Glutamatergic neuron (in vitro differentiated cells): ENCODE results near the gene CNDP2. TPM values are rescaled to one million over a fixed set of nuclear protein-coding genes. Genes with fewer than 3 reads are reported as not detected.
"Not testable (repeated sequence)": the region's sequence is repeated elsewhere in the genome, so short reads cannot be mapped to it uniquely, and the experiment has no call there.

Experiments used
- DNase-seq: peaks from one replicate; pipeline ENCODE4 v3.0.0; 2022
- H3K27ac Mint-ChIP-seq: one replicate; pipeline ENCODE4 v1.8.0; 2020; ENCODE audit warnings: mild to moderate bottlenecking, mixed read lengths, inconsistent platforms; ENCODE audit not compliant: unreplicated experiment
- H3K27me3 Mint-ChIP-seq: one replicate; pipeline ENCODE4 v1.8.0; 2020; ENCODE audit warnings: mild to moderate bottlenecking, moderate library complexity, mixed read lengths, inconsistent platforms; ENCODE audit not compliant: unreplicated experiment
- H3K36me3 Mint-ChIP-seq: one replicate; pipeline ENCODE4 v1.8.0; 2020; ENCODE audit warnings: mild to moderate bottlenecking, mixed read lengths, inconsistent platforms; ENCODE audit not compliant: unreplicated experiment
- H3K4me1 Mint-ChIP-seq: one replicate; pipeline ENCODE4 v1.8.0; 2020; ENCODE audit warnings: mild to moderate bottlenecking, low read depth, mixed read lengths, inconsistent platforms; ENCODE audit not compliant: unreplicated experiment
- H3K4me3 Mint-ChIP-seq: one replicate; pipeline ENCODE4 v1.8.0; 2020; ENCODE audit warnings: mild to moderate bottlenecking, mixed read lengths, inconsistent platforms; ENCODE audit not compliant: unreplicated experiment
- H3K9me3 Mint-ChIP-seq: one replicate; pipeline ENCODE4 v1.8.0; 2020; ENCODE audit warnings: mild to moderate bottlenecking, moderate library complexity, mixed read lengths, inconsistent platforms; ENCODE audit not compliant: unreplicated experiment
- total RNA-seq: library from RNA; stranded (reverse); fragmentation: NEBNext Ultra II Directional; extraction: Animal tissue kit (Norgen Biotek cat#: 25700); gene quantifications from one replicate; pipeline ENCODE4 v1.2.1, GENCODE V29; 2021; ENCODE audit not compliant: unreplicated experiment
- TF ChIP-seq, protein P1 (sequence below): fragments of 200-600 bp; sonication (generic); IDR thresholded peaks from one replicate; pipeline ENCODE4 v1.5.0; 2021; ENCODE audit not compliant: partially characterized antibody, unreplicated experiment

Gene CNDP2
- total RNA-seq, 1 donor from 2014 or later = 123 TPM

DNA sequence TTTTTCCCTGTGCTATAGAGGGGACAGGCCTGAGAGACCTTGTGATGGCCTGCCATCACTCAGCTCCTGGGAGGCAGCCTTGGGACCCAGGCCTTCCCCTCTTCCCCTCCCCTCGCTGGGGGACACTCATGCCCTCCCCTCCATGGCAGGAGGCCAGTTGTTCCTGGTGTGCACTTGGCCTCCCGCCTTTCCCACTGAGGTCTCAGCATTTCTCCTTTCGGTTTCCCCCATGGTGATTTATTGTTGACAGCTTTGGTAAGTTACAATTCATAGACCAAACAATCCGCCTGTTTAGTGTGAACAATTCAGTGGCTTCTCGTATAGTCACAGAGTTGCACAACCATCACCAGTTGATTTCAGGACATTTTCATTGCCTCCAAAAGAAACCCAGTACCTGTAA lies 27.9 kb downstream of the CNDP2 start:
- H3K27me3 Mint-ChIP-seq = peaks cover 2% of the 10 kb centered on the region
- no peak overlapping the region for H3K4me3 Mint-ChIP-seq
- H3K36me3 Mint-ChIP-seq = peaks cover 30% of the 10 kb centered on the region
- no peaks in the 10 kb centered on the region for H3K4me1 Mint-ChIP-seq
- no peak overlapping the region for H3K27ac Mint-ChIP-seq
- peaks cover 7% of the 10 kb centered on the region for H3K9me3 Mint-ChIP-seq
- TF ChIP-seq, protein P1, sequence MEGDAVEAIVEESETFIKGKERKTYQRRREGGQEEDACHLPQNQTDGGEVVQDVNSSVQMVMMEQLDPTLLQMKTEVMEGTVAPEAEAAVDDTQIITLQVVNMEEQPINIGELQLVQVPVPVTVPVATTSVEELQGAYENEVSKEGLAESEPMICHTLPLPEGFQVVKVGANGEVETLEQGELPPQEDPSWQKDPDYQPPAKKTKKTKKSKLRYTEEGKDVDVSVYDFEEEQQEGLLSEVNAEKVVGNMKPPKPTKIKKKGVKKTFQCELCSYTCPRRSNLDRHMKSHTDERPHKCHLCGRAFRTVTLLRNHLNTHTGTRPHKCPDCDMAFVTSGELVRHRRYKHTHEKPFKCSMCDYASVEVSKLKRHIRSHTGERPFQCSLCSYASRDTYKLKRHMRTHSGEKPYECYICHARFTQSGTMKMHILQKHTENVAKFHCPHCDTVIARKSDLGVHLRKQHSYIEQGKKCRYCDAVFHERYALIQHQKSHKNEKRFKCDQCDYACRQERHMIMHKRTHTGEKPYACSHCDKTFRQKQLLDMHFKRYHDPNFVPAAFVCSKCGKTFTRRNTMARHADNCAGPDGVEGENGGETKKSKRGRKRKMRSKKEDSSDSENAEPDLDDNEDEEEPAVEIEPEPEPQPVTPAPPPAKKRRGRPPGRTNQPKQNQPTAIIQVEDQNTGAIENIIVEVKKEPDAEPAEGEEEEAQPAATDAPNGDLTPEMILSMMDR = no peak
- no peak for DNase-seq

DNA sequence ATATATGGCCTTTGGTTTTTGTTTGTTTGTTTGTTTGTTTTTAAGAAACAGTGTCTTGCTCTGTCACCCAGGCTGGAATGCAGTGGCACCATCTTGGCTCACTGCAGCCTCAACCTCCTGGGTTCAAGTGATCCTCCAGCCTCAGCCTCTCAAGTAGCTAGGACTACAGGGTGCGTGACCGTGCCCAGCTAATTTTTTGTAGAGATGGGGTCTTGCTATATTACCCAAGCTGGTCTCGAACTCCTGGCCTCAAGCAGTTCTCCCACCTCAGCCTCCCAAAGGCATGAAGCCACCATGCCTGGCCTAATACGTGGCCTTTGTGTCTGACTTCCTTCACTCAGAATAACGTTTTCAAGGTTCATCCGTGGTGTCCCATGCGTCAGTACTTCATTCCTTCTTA lies 28.8 kb downstream of the CNDP2 start:
- not testable (repeated sequence) for H3K27me3 Mint-ChIP-seq, DNase-seq, H3K4me1 Mint-ChIP-seq, H3K4me3 Mint-ChIP-seq, H3K27ac Mint-ChIP-seq, H3K9me3 Mint-ChIP-seq
- H3K36me3 Mint-ChIP-seq = peaks cover 26% of the 10 kb centered on the region

DNA sequence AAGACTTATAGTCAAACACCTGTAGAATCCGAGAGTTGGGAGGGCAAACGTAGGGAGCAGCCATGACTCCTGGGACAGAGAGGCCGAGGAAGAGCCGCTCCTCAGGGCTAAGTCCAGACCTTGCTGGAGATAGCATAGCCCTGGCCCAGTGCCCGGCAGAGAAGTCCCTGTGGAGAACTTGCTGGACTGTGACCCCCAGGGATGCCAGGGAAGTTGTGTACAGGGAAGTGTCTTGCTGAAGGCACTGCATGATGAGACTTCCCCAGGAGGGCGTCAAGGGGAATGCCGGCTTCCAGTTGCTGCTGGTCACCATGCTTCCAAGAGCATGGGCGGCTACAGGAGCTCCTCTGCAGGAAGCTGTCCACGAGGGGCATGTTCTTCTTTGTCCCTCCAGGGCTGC lies 29.6 kb downstream of the CNDP2 start:
- Mint-ChIP-seq H3K27me3 (no peaks in the 10 kb centered on the region), H3K27ac (no peak overlapping the region), H3K4me1 (no peaks in the 10 kb centered on the region), H3K4me3 (no peak overlapping the region), H3K36me3 (peaks cover 24% of the 10 kb centered on the region), H3K9me3 (peaks cover 7% of the 10 kb centered on the region)
- no peak for DNase-seq
- TF ChIP-seq, protein P1 = no peak

DNA sequence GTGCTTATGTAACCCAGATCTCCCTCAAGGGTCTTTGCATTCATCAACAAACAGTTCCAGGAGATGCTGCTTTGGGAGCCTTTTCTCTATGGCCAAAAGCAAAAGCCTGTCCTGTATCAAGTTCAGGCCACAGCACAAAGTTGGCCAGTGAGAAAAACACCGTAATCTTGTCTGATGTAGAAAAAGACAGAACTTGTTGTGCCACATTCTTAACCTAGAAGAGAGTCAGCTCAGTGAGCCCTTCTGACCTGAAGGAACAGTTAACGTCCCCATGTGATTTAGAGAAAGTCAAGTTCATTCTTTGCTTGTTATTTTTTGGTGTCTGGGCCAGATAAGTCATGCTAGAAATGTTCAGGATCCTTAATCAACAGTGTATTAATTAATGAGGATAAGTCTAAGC lies 30.3 kb downstream of the CNDP2 start:
- Mint-ChIP-seq H3K36me3 (peaks cover 17% of the 10 kb centered on the region), H3K4me3 (no peak overlapping the region), H3K4me1 (no peaks in the 10 kb centered on the region), H3K27ac (no peak overlapping the region), H3K9me3 (peaks cover 5% of the 10 kb centered on the region), H3K27me3 (no peaks in the 10 kb centered on the region)
- DNase-seq = no peak
- TF ChIP-seq, protein P1 = no peak

DNA sequence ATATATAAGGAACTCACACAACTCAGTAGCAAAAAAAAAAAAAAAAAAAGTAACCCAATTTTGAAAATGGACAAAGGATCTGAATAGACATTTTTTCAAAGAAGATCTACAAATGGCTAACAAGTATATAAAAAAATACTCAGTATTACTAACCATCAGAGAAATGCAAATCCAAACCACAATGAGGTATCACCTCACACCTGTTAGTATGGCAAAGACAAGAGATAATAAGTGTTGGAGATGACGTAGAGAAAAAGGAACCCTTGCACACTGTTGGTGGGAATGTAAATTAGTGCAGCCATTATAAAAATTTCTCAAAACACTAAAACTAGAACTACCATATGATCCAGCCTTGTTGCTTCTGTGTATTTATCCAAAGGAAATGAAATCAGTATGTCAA lies 32.3 kb downstream of the CNDP2 start:
- no peaks in the 10 kb centered on the region for H3K27me3 Mint-ChIP-seq
- TF ChIP-seq, protein P1 = no peak
- peaks cover 12% of the 10 kb centered on the region for H3K36me3 Mint-ChIP-seq
- H3K9me3 Mint-ChIP-seq = peaks cover 4% of the 10 kb centered on the region
- no peak overlapping the region for H3K4me3 Mint-ChIP-seq
- no peak overlapping the region for H3K27ac Mint-ChIP-seq
- no peaks in the 10 kb centered on the region for H3K4me1 Mint-ChIP-seq
- no peak for DNase-seq

DNA sequence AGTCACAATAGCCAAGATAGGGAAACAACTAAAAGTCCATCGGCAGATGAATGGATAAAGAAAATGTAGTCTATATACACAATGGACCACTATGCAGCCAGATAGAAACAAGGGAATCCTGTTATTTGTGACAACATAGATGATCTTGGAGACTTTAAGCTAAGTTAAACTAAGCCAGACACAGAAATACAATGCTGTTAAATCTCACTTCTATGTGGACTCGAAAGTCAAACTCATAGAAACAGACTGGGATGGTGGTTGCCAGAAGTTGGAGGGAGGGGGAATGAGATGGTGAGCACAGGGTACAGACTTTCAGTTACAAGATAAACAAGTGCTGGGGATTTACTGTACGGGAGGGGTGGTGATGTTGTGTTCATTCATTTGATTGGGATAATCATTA lies 32.8 kb downstream of the CNDP2 start:
- TF ChIP-seq, protein P1 = no peak
- no peak overlapping the region for H3K4me3 Mint-ChIP-seq
- DNase-seq = no peak
- peaks cover 12% of the 10 kb centered on the region for H3K36me3 Mint-ChIP-seq
- H3K27ac Mint-ChIP-seq = no peak overlapping the region
- H3K9me3 Mint-ChIP-seq = peaks cover 4% of the 10 kb centered on the region
- no peaks in the 10 kb centered on the region for H3K4me1 Mint-ChIP-seq
- no peaks in the 10 kb centered on the region for H3K27me3 Mint-ChIP-seq
